ENCODE data around the gene TDRD7. TPM values are rescaled to one million over a fixed set of nuclear protein-coding genes. Genes with fewer than 3 reads are reported as not detected.

The TDRD7 gene
- total RNA-seq, 4 donors from 2014 or later: 10.1 to 21.4 (median 18.6) TPM

GRCh38 chr9:97394881-97395280 is 17.0 kb upstream of the TDRD7 start:
- H3K4me3 ChIP-seq: no peak overlapping the region
- no peaks in the 10 kb centered on the region for H3K9me3 ChIP-seq
- no peaks in the 10 kb centered on the region for H3K36me3 ChIP-seq
- H3K4me1 ChIP-seq: peaks cover 0 to 5% (median 0%) of the 10 kb centered on the region in 3 donors
- H3K27ac ChIP-seq: no peak overlapping the region
- ATAC-seq: no peak
- no peak for TF ChIP-seq EP300 (IDR thresholded peaks at IDR 0.05)
- no peak for TF ChIP-seq CTCF (IDR thresholded peaks at IDR 0.05)
- TF ChIP-seq POLR2AphosphoS5 (IDR thresholded peaks at IDR 0.05): no peak
- TF ChIP-seq POLR2A (IDR thresholded peaks at IDR 0.05): no peak
- H3K27me3 ChIP-seq: peaks cover 14% of the 10 kb centered on the region
- WGBS, 2 donors (ENCODE audit: low coverage in 1 of 2): 49 to 73% methylated on average over 3 of the region's 3 CpGs

GRCh38 chr9:97395745-97396144 is 16.2 kb upstream of the TDRD7 start:
- Histone ChIP-seq H3K4me3 (no peak overlapping the region), H3K4me1 (peaks cover 0 to 5% (median 0%) of the 10 kb centered on the region in 3 donors), H3K36me3 (no peaks in the 10 kb centered on the region), H3K9me3 (no peaks in the 10 kb centered on the region), H3K27me3 (peaks cover 8% of the 10 kb centered on the region), H3K27ac (no peak overlapping the region)
- 80 to 100% methylated on average over 1 of the region's 5 CpGs for WGBS, 2 donors (ENCODE audit: low coverage in 1 of 2)
- TF ChIP-seq POLR2AphosphoS5 (IDR thresholded peaks at IDR 0.05) (no peak), CTCF (IDR thresholded peaks at IDR 0.05) (no peak), EP300 (IDR thresholded peaks at IDR 0.05) (no peak), POLR2A (IDR thresholded peaks at IDR 0.05) (no peak)
- ATAC-seq: no peak

DNA sequence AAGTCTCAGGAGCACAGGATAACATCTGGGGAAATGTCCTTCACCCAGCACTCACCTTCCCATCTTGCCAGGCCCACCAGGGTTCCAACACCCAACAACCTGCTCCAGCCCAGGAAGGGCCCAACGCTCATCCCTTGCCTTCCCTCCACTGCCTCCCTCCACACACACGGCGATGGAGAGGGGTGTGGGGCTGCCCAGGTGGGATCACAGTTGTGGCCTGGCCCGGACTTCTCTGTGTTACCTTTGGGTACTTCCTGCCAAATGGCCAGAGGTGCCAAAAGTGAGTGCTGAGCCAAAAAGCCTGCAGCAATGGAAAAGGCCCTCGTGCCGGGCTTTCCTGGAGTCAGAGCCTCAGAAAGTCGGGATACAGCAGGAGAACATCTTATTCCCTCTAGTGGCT is 15.6 kb upstream of the TDRD7 start:
- ATAC-seq: no peak
- peaks cover 0 to 5% (median 0%) of the 10 kb centered on the region in 3 donors for H3K4me1 ChIP-seq
- no peaks in the 10 kb centered on the region for H3K36me3 ChIP-seq
- WGBS, 2 donors (ENCODE audit: low coverage in 1 of 2): 69 to 80% methylated on average over 2 to 6 of the region's 7 CpGs
- H3K27ac ChIP-seq: no peak overlapping the region
- no peaks in the 10 kb centered on the region for H3K9me3 ChIP-seq
- no peak for TF ChIP-seq EP300 (IDR thresholded peaks at IDR 0.05)
- no peak for TF ChIP-seq POLR2A (IDR thresholded peaks at IDR 0.05)
- no peak for TF ChIP-seq POLR2AphosphoS5 (IDR thresholded peaks at IDR 0.05)
- no peak for TF ChIP-seq CTCF (IDR thresholded peaks at IDR 0.05)
- no peak overlapping the region for H3K4me3 ChIP-seq
- peaks cover 8% of the 10 kb centered on the region for H3K27me3 ChIP-seq

- Histone ChIP-seq H3K27ac (no peak overlapping the region), H3K9me3 (no peaks in the 10 kb centered on the region), H3K4me3 (no peak overlapping the region), H3K27me3 (no peaks in the 10 kb centered on the region), H3K4me1 (peaks cover 0 to 5% (median 0%) of the 10 kb centered on the region in 3 donors), H3K36me3 (no peaks in the 10 kb centered on the region)
- ATAC-seq: no peak
- 71 to 100% methylated on average over 1 of the region's 1 CpG for WGBS, 2 donors (ENCODE audit: low coverage in 1 of 2)
- no peak for TF ChIP-seq EP300 (IDR thresholded peaks at IDR 0.05)
- TF ChIP-seq CTCF (IDR thresholded peaks at IDR 0.05): no peak
- TF ChIP-seq POLR2AphosphoS5 (IDR thresholded peaks at IDR 0.05): no peak
- TF ChIP-seq POLR2A (IDR thresholded peaks at IDR 0.05): no peak
Observed at GRCh38 chr9:97397220-97397619, 14.7 kb upstream of the TDRD7 start.

GRCh38 chr9:97398999-97399758 is 12.7 kb upstream of the TDRD7 start:
- TF ChIP-seq CTCF (IDR thresholded peaks at IDR 0.05) (peak in 3 of 4 experiments; percentile 64 to 91 (median 71)), POLR2A (IDR thresholded peaks at IDR 0.05) (no peak)
- Histone ChIP-seq H3K36me3 (no peaks in the 10 kb centered on the region), H3K27me3 (no peaks in the 10 kb centered on the region), H3K4me1 (peaks cover 0 to 5% (median 0%) of the 10 kb centered on the region in 3 donors), H3K4me3 (no peak overlapping the region), H3K27ac (no peak overlapping the region), H3K9me3 (peaks cover 0 to 17% (median 0%) of the 10 kb centered on the region in 3 donors)
- ATAC-seq: peak; percentile 69
- 28% methylated on average over 5 of the region's 20 CpGs; no CpG with 5 or more reads in 1 of the 2 donors for WGBS, 2 donors (ENCODE audit: low coverage in 1 of 2)
